HAP-1 (cell line): ENCODE results near the gene FBXO31.
A peak's percentile ranks its signal among the peaks of the same experiment; 100 is the strongest.

Source experiments
- DNase-seq, 2 experiments: peaks; one replicate each; pipeline ENCODE4 v3.0.0-alpha.2; 2016 to 2020; ENCODE audit warnings: low spot score in 2 of 2
- H3K27me3 ChIP-seq: fragments of 250-450 bp; sonication (Bioruptor Pico); 2 replicates; pipeline ENCODE4 v1.5.1; 2020; ENCODE audit warnings: low read depth, mild to moderate bottlenecking, moderate library complexity
- H3K36me3 ChIP-seq: fragments of 250-450 bp; sonication (Bioruptor Pico); replicated peaks from 2 replicates; pipeline ENCODE4 v1.5.1; 2020; ENCODE audit warnings: mild to moderate bottlenecking
- H3K4me1 ChIP-seq: fragments of 250-450 bp; sonication (Bioruptor Pico); 2 replicates; pipeline ENCODE4 v1.5.1; 2020; ENCODE audit warnings: mild to moderate bottlenecking
- H3K4me3 ChIP-seq: fragments of 250-450 bp; sonication (Bioruptor Pico); 2 replicates; pipeline ENCODE4 v1.5.1; 2020; ENCODE audit warnings: mild to moderate bottlenecking, moderate library complexity
- H3K9me3 ChIP-seq: fragments of 250-450 bp; sonication (Bioruptor Pico); 2 replicates; pipeline ENCODE4 v1.5.1; 2020; ENCODE audit warnings: mild to moderate bottlenecking, moderate library complexity
- in situ Hi-C: fragments of 300-500 bp; cut with MboI; formaldehyde crosslinking; loops from 3 replicates; pipeline ENCODE4 v1.14.3; 2020; ENCODE audit warnings: low sequenced_read_pairs, inconsistent platforms, mixed read lengths

Gene FBXO31

GRCh38 chr16:87322833-87323726 lies 60.5 kb downstream of the FBXO31 start:
- H3K9me3 ChIP-seq = no peaks in the 10 kb centered on the region
- H3K4me1 ChIP-seq = peaks cover 6% of the 10 kb centered on the region; the same call in 1 of the 2 replicates
- DNase-seq = no peak
- H3K36me3 ChIP-seq = no peaks in the 10 kb centered on the region
- H3K27me3 ChIP-seq = no peaks in the 10 kb centered on the region
- in situ Hi-C loops = no loop called here
- no peak overlapping the region for H3K4me3 ChIP-seq

GRCh38 chr16:87322360-87322759 lies 61.2 kb downstream of the FBXO31 start:
- in situ Hi-C loops = no loop called here
- Histone ChIP-seq H3K36me3 (no peaks in the 10 kb centered on the region), H3K9me3 (no peaks in the 10 kb centered on the region), H3K4me1 (peaks cover 6% of the 10 kb centered on the region; the same call in 1 of the 2 replicates), H3K27me3 (no peaks in the 10 kb centered on the region), H3K4me3 (no peak overlapping the region)
- DNase-seq = no peak

- Histone ChIP-seq H3K4me1 (peaks cover 6% of the 10 kb centered on the region; the same call in 1 of the 2 replicates), H3K27me3 (no peaks in the 10 kb centered on the region), H3K9me3 (no peaks in the 10 kb centered on the region), H3K4me3 (no peak overlapping the region), H3K36me3 (no peaks in the 10 kb centered on the region)
- in situ Hi-C loops = no loop called here
- no peak for DNase-seq
Measured at GRCh38 chr16:87321336-87322107, 62.1 kb downstream of the FBXO31 start.

GRCh38 chr16:87320510-87321227 lies 62.9 kb downstream of the FBXO31 start:
- in situ Hi-C loops = no loop called here
- Histone ChIP-seq H3K27me3 (no peaks in the 10 kb centered on the region), H3K4me3 (no peak overlapping the region), H3K9me3 (no peaks in the 10 kb centered on the region), H3K4me1 (peaks cover 6% of the 10 kb centered on the region; the same call in 1 of the 2 replicates), H3K36me3 (no peaks in the 10 kb centered on the region)
- DNase-seq = no peak

- no peak for DNase-seq
- in situ Hi-C loops = no loop called here
- H3K9me3 ChIP-seq = no peaks in the 10 kb centered on the region
Measured at GRCh38 chr16:87319997-87320491, 63.5 kb downstream of the FBXO31 start.

GRCh38 chr16:87319011-87319410 lies 64.6 kb downstream of the FBXO31 start:
- Histone ChIP-seq H3K4me1 (peaks cover 6% of the 10 kb centered on the region; the same call in 1 of the 2 replicates), H3K36me3 (peaks cover 3% of the 10 kb centered on the region; the same call in 1 of the 2 replicates), H3K9me3 (no peaks in the 10 kb centered on the region), H3K4me3 (no peak overlapping the region), H3K27me3 (no peaks in the 10 kb centered on the region)
- in situ Hi-C loops = no loop called here
- DNase-seq = no peak

More at GRCh38 chr16:87319997-87320491, 63.5 kb downstream of the FBXO31 start:
- Histone ChIP-seq H3K4me1 (peaks cover 6% of the 10 kb centered on the region; the same call in 1 of the 2 replicates), H3K36me3 (no peaks in the 10 kb centered on the region), H3K4me3 (no peak overlapping the region), H3K27me3 (no peaks in the 10 kb centered on the region)

GRCh38 chr16:87317750-87318644 lies 65.6 kb downstream of the FBXO31 start:
- in situ Hi-C loops = no loop called here
- Histone ChIP-seq H3K4me1 (peaks cover 6% of the 10 kb centered on the region; the same call in 1 of the 2 replicates), H3K36me3 (peaks cover 7% of the 10 kb centered on the region; the same call in 1 of the 2 replicates), H3K9me3 (no peaks in the 10 kb centered on the region), H3K4me3 (peak overlapping the region; percentile 83), H3K27me3 (no peaks in the 10 kb centered on the region)
- peak; percentile 19 to 52 for DNase-seq

- H3K4me1 ChIP-seq = peaks cover 6% of the 10 kb centered on the region; the same call in 1 of the 2 replicates
- no peaks in the 10 kb centered on the region for H3K27me3 ChIP-seq
- no peaks in the 10 kb centered on the region for H3K9me3 ChIP-seq
- in situ Hi-C loops = no loop called here
- peaks cover 7% of the 10 kb centered on the region; the same call in 1 of the 2 replicates for H3K36me3 ChIP-seq
- DNase-seq = peak; percentile 85 to 97
- peak within 1 kb of the TSS; percentile 83 for H3K4me3 ChIP-seq
Measured at GRCh38 chr16:87316923-87317749, 66.4 kb downstream of the FBXO31 start, which contains the start of gene C16orf95. Gene C16orf95 (minus strand): TSS chr16:87317392. CDS start chr16:87317242, 150 bp downstream.

- DNase-seq = no peak
- Histone ChIP-seq H3K4me3 (peak overlapping the region; percentile 83), H3K9me3 (no peaks in the 10 kb centered on the region), H3K36me3 (peaks cover 7% of the 10 kb centered on the region; the same call in 1 of the 2 replicates), H3K27me3 (no peaks in the 10 kb centered on the region), H3K4me1 (peaks cover 6% of the 10 kb centered on the region; the same call in 1 of the 2 replicates)
- in situ Hi-C loops = no loop called here
Measured at GRCh38 chr16:87316450-87316922, 67.1 kb downstream of the FBXO31 start.

GRCh38 chr16:87314990-87315420 lies 68.6 kb downstream of the FBXO31 start:
- no peak overlapping the region for H3K4me3 ChIP-seq
- peaks cover 7% of the 10 kb centered on the region; the same call in 1 of the 2 replicates for H3K36me3 ChIP-seq
- in situ Hi-C loops = no loop called here
- DNase-seq = no peak
- H3K9me3 ChIP-seq = no peaks in the 10 kb centered on the region
- peaks cover 6% of the 10 kb centered on the region; the same call in 1 of the 2 replicates for H3K4me1 ChIP-seq
- H3K27me3 ChIP-seq = no peaks in the 10 kb centered on the region

GRCh38 chr16:87312008-87312407 lies 71.6 kb downstream of the FBXO31 start:
- in situ Hi-C loops = no loop called here
- Histone ChIP-seq H3K9me3 (no peaks in the 10 kb centered on the region), H3K27me3 (no peaks in the 10 kb centered on the region), H3K4me1 (no peaks in the 10 kb centered on the region), H3K36me3 (peaks cover 7% of the 10 kb centered on the region; the same call in 1 of the 2 replicates), H3K4me3 (no peak overlapping the region)
- no peak for DNase-seq
